Mucosa of descending colon (tissue), 3 donors: ENCODE results near the gene FAM241B. TPM values are rescaled to one million over a fixed set of nuclear protein-coding genes. Genes with fewer than 3 reads are reported as not detected.

ENCODE experiments used
- ATAC-seq: fragments of 200-7000 bp; cut with Tn5 transposase; one replicate; pipeline ENCODE4 v1.9.1; 2020; ENCODE audit warnings: mild to moderate bottlenecking, moderate library complexity
- DNase-seq, 3 donors: peaks; one replicate each; pipeline ENCODE4 v3.0.0-alpha.2; 2020
- H3K36me3 ChIP-seq: fragments of 200-600 bp; one replicate; pipeline ENCODE4 v1.8.0; 2021; ENCODE audit warnings: low read depth, mild to moderate bottlenecking
- H3K4me1 ChIP-seq: fragments of 200-600 bp; one replicate; pipeline ENCODE4 v1.8.0; 2021; ENCODE audit warnings: low read depth, mild to moderate bottlenecking
- H3K4me3 ChIP-seq: fragments of 200-600 bp; one replicate; pipeline ENCODE4 v1.8.0; 2021; ENCODE audit warnings: mild to moderate bottlenecking
- H3K9me3 ChIP-seq: fragments of 200-600 bp; one replicate; pipeline ENCODE4 v1.8.0; 2021; ENCODE audit warnings: mild to moderate bottlenecking
- intact Hi-C, 2 donors: fragments of 100-400 bp; cut with DNase I in 1 of 2; cut with micrococcal nuclease in 1 of 2; formaldehyde crosslinking; loops; one replicate each; pipeline versions ENCODE4 v1.11.0 to v1.11.1; 2022; cut with DNase I, micrococcal nuclease
- total RNA-seq, 3 donors: library from RNA; stranded (reverse); fragmentation: NEBNext Ultra II Directional in 2 of 3; extraction: Animal tissue kit (Norgen Biotek cat#: 25700) in 2 of 3; gene quantifications; one replicate each; pipeline versions ENCODE4 v1.2.1 to v1.2.4, GENCODE V29; 2021 to 2023
- TF ChIP-seq, protein P1 (sequence below): fragments of 200-600 bp; IDR thresholded peaks from one replicate; pipeline ENCODE4 v1.8.0; 2022; ENCODE audit warnings: antibody characterized with exemption, mild to moderate bottlenecking
- donor health status: DM: no; HTN: no; CAD: no; lungs with moderate emphysema.
- donor health status: DM: no; HTN: no; CAD: no.
- donor health status: DM: no; HTN: yes; CAD: no.

Gene FAM241B
- total RNA-seq, 3 donors from 2014 or later: 2.2 to 3.7 (median 3.5) TPM

DNA sequence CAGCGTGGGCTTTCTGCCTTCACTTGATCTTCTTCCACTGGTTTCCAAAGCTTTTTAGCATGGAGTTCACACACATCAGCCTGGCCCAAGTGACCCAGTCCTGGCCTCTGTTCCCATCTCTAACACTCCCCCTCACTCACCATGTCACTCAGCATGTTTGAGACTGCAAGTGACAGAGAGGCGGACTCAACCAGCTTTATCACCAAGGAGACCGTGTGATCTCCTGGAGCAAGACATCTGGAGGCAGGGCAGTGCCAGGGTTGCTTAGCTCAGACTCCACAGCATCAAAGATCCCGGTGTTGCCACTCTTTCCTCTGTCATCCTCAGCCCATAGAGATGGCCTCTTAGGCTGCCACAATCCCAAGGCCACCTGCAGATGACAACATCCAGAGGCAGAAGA, 39.4 kb downstream of the FAM241B start:
- intact Hi-C loops: no loop called here
- TF ChIP-seq, protein P1, sequence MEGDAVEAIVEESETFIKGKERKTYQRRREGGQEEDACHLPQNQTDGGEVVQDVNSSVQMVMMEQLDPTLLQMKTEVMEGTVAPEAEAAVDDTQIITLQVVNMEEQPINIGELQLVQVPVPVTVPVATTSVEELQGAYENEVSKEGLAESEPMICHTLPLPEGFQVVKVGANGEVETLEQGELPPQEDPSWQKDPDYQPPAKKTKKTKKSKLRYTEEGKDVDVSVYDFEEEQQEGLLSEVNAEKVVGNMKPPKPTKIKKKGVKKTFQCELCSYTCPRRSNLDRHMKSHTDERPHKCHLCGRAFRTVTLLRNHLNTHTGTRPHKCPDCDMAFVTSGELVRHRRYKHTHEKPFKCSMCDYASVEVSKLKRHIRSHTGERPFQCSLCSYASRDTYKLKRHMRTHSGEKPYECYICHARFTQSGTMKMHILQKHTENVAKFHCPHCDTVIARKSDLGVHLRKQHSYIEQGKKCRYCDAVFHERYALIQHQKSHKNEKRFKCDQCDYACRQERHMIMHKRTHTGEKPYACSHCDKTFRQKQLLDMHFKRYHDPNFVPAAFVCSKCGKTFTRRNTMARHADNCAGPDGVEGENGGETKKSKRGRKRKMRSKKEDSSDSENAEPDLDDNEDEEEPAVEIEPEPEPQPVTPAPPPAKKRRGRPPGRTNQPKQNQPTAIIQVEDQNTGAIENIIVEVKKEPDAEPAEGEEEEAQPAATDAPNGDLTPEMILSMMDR: no peak
- ATAC-seq (no peak), DNase-seq (no peak)
- Histone ChIP-seq H3K9me3 (no peaks in the 10 kb centered on the region), H3K36me3 (no peaks in the 10 kb centered on the region), H3K4me1 (no peaks in the 10 kb centered on the region), H3K4me3 (no peak overlapping the region)

DNA sequence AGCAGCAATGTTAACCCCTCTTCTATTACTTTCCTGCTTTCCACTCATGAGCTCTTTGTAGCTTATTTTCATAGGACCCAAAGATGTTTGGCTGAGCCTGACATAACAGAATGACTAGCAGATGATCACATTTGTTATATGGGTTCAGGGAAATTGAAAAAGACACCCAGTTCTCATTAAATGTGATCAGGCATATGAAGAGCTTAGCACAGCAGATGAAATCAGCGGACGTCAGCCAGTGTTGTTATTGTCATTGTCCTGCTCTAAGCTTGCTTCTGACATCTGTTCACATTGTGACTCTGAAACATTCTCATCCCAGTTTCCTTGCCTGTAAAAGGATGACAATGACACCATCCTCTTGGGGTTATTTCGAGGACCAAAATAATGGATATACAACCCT, 43.5 kb downstream of the FAM241B start:
- intact Hi-C loops: no loop called here
- Histone ChIP-seq H3K4me3 (no peak overlapping the region), H3K36me3 (no peaks in the 10 kb centered on the region), H3K4me1 (no peaks in the 10 kb centered on the region), H3K9me3 (no peaks in the 10 kb centered on the region)
- TF ChIP-seq, protein P1: no peak
- ATAC-seq (no peak), DNase-seq (no peak)

DNA sequence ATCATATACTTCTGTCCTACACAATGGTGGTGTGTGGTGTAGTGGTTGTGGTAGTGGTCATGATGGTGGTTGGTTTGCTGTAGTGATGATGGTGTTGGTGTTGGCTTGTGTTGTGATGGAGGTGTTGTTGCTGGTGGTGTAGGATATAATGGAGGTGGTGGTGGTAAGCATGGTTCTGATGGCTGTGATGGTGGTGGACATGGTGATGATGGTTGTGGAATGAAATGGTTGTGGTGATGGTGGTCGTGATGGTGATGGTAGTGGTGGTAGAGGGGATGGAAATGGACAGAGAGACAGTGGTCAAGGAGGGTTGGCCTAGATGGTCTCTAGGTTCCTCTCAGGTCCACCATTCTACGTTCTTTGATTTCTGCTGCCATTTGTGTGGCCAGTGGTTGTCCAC, 44.7 kb downstream of the FAM241B start:
- Histone ChIP-seq H3K4me1 (no peaks in the 10 kb centered on the region), H3K9me3 (no peaks in the 10 kb centered on the region), H3K4me3 (no peak overlapping the region), H3K36me3 (no peaks in the 10 kb centered on the region)
- intact Hi-C loops: no loop called here
- DNase-seq (no peak), ATAC-seq (no peak)
- TF ChIP-seq, protein P1: no peak

DNA sequence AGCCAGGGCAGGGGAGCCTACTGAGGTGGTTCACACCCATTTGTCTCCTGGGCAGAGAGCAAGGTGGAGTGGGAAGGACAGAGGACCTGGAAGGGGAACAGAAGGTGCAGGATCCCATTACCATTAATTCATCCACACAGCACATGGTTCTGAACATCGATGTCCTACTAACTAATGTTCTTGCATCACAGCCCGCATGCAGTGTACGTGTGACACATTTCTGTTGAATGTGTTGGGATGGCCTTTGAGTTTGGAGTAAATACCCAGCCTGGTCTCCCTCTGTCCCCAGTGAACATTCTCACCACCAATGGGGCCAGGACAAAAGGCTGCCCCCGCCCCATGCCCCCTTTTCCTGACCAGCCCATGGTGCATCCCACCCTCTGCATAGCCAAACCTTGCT, 46.3 kb downstream of the FAM241B start:
- no peaks in the 10 kb centered on the region for H3K36me3 ChIP-seq
- no peaks in the 10 kb centered on the region for H3K9me3 ChIP-seq
- no peaks in the 10 kb centered on the region for H3K4me1 ChIP-seq
- TF ChIP-seq, protein P1: no peak
- ATAC-seq (no peak), DNase-seq (no peak)
- H3K4me3 ChIP-seq: no peak overlapping the region
- intact Hi-C loops: no loop called here

DNA sequence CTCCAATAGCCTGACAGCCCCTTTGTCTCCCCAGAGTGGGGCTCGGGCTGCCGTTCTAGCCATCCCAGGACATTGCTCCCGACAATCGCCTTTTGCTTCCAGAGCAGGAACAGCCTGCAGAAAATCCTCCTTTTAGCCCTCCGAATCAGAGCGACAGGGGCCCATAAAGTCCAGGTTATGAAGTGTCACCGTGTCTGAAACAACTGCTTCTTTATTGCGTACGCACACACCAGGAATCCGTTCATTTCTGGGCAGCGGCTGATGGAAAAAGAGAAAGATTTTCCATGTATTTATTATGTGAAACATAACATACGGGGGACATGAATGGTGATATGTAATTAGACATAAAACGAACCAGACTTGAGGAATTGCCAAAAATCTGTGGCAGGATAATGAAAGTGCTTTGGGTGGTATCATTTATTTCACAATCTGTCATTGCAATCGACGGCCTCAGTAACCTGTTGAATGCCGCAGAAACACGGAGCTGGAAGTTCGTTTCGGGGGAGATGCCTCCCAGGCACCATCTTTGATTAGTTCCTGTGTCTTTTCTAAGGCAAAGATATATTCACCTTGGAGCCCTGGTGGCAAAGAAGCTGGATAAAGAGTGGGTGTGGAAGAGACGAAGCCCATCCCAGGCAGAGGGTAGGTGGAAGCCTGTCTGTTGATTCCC, 48.1 kb downstream of the FAM241B start:
- Histone ChIP-seq H3K36me3 (no peaks in the 10 kb centered on the region), H3K4me1 (peaks cover 2% of the 10 kb centered on the region), H3K9me3 (no peaks in the 10 kb centered on the region), H3K4me3 (no peak overlapping the region)
- DNase-seq (no peak), ATAC-seq (no peak)
- intact Hi-C loops: no loop called here
- TF ChIP-seq, protein P1: no peak

DNA sequence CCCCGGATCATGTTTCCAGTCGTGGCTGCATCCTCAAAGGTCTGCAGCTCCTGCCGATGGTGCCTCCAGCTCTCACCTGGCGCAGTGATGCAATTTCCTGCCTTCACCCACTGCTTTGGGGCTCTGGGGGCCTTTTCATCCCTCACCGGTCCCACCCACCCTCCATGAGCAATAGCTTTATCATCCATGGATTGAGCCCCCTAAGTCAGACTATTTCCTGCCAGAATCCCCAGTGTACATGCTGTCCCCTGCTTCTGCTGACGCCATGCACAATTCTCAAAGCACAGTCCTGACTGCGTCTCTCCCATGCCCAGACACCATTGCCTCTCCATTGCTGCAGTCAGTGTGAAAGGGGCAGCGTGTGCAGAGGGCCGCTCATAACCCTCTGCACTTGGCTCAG, 49.7 kb downstream of the FAM241B start:
- H3K4me3 ChIP-seq: no peak overlapping the region
- peaks cover 11% of the 10 kb centered on the region for H3K4me1 ChIP-seq
- DNase-seq (no peak), ATAC-seq (no peak)
- no peaks in the 10 kb centered on the region for H3K36me3 ChIP-seq
- TF ChIP-seq, protein P1: no peak
- H3K9me3 ChIP-seq: no peaks in the 10 kb centered on the region
- intact Hi-C loops: no loop called here
